HepG2 (cell line): ENCODE data around the gene RERE. TPM values are rescaled to one million over a fixed set of nuclear protein-coding genes. Genes with fewer than 3 reads are reported as not detected.

Experiments used
- AKAP8 ChIP-seq: sonication (generic); formaldehyde crosslinking; IDR thresholded peaks from 2 replicates; pipeline ENCODE4 v1.5.1; 2020; ENCODE audit warnings: mild to moderate bottlenecking, missing genetic modification reagents
- CC2D1A ChIP-seq: sonication (generic); formaldehyde crosslinking; IDR thresholded peaks from 2 replicates; pipeline ENCODE4 v1.8.1; 2023; ENCODE audit warnings: mild to moderate bottlenecking, missing genetic modification reagents
- EP300 ChIP-seq, 3 experiments: sonication (generic) in 1 of 3; formaldehyde crosslinking in 1 of 3; IDR thresholded peaks; 2 replicates each; pipeline versions ENCODE4 v1.5.1 to v1.6.1; 2011 to 2020; ENCODE audit warnings: low read depth in 2 of 3, low read length in 2 of 3, borderline replicate concordance in 1 of 3, improper control_type of control experiment in 1 of 3, mild to moderate bottlenecking in 1 of 3, missing genetic modification reagents in 1 of 3, moderate library complexity in 1 of 3
- FOSL2 ChIP-seq: sonication (generic); formaldehyde crosslinking; IDR thresholded peaks from 2 replicates; pipeline ENCODE4 v1.4.0; 2020; ENCODE audit warnings: missing genetic modification reagents
- KAT8 ChIP-seq: IDR thresholded peaks from 2 replicates; pipeline ENCODE4 v1.6.1; 2016; ENCODE audit warnings: missing genetic modification reagents, missing compliant biosample characterization
- RAD51 ChIP-seq: fragments of 450-650 bp; IDR thresholded peaks from 2 replicates; pipeline ENCODE4 v1.6.1; 2016; ENCODE audit warnings: borderline replicate concordance
- SOX13 ChIP-seq, 3 experiments: fragments of 450-650 bp in 1 of 3; sonication (generic) in 1 of 3; formaldehyde crosslinking in 1 of 3; IDR thresholded peaks in 2 of 3; conservative IDR thresholded peaks in 1 of 3; 2 replicates each; pipeline versions ENCODE4 v1.5.0 to v1.6.1; 2016 to 2020; ENCODE audit warnings: antibody characterized with exemption in 1 of 3, mild to moderate bottlenecking in 1 of 3, missing compliant biosample characterization in 1 of 3, missing genetic modification reagents in 1 of 3, moderate library complexity in 1 of 3
- ZFP1 ChIP-seq: IDR thresholded peaks from 2 replicates; pipeline ENCODE4 v1.6.1; 2016
- ZNF256 ChIP-seq: sonication (generic); formaldehyde crosslinking; conservative IDR thresholded peaks from 2 replicates; pipeline ENCODE4 v1.4.0; 2020; ENCODE audit warnings: missing genetic modification reagents
- ZSCAN30 ChIP-seq: sonication (generic); formaldehyde crosslinking; IDR thresholded peaks from 2 replicates; pipeline ENCODE4 v1.5.0; 2020; ENCODE audit warnings: mild to moderate bottlenecking, missing genetic modification reagents
- polyA plus RNA-seq, 8 experiments: library from polyadenylated mRNA; depleted of rRNA in 3 of 8; stranded (reverse) in 7 of 8; unstranded in 1 of 8; fragments of >200 nt; fragmentation: Illumina TruSeq in 4 of 8; extraction: Trizol in 4 of 8; gene quantifications; 2 replicates each; pipeline versions ENCODE4 v1.2.1 to v1.2.3, GENCODE V29; 2011 to 2016; ENCODE audit warnings: low read depth in 4 of 8, missing spikeins in 1 of 8, mixed read lengths in 1 of 8; ENCODE audit not compliant: insufficient read depth in 1 of 8
- total RNA-seq, 5 experiments: library from RNA; depleted of rRNA; stranded (reverse); fragments of >200 nt; fragmentation: Illumina TruSeq; extraction: Trizol; gene quantifications; 2 replicates each; pipeline ENCODE4 v1.2.3, GENCODE V29; 2016; ENCODE audit warnings: low read depth in 1 of 5
- TF ChIP-seq, protein P1 (sequence below): sonication (generic); formaldehyde crosslinking; conservative IDR thresholded peaks from 2 replicates; pipeline ENCODE4 v1.8.1; 2023; ENCODE audit warnings: missing genetic modification reagents
- TF ChIP-seq, protein P2 (sequence below): IDR thresholded peaks from 2 replicates; pipeline ENCODE4 v1.6.1; 2016; ENCODE audit warnings: mild to moderate bottlenecking, missing biosample characterization, missing genetic modification reagents
- TF ChIP-seq, protein P3 (sequence below): sonication (generic); formaldehyde crosslinking; IDR thresholded peaks from 2 replicates; pipeline ENCODE4 v1.8.0; 2022; ENCODE audit warnings: missing genetic modification reagents, mild to moderate bottlenecking, inconsistent platforms, borderline replicate concordance
- TF ChIP-seq, protein P4 (sequence below): sonication (generic); formaldehyde crosslinking; IDR thresholded peaks from 2 replicates; pipeline ENCODE4 v1.9.0; 2021; ENCODE audit warnings: missing genetic modification reagents, borderline replicate concordance
- TF ChIP-seq, protein P5 (sequence below): sonication (generic); formaldehyde crosslinking; IDR thresholded peaks from 2 replicates; pipeline ENCODE4 v1.4.0; 2020; ENCODE audit warnings: missing genetic modification reagents, borderline replicate concordance

Gene RERE
- total and polyA plus RNA-seq, 2 of the 13 experiments (the other 11 are each of a cell fraction or from before 2014, with no cell fraction given): 18.3 to 21.9 TPM

DNA sequence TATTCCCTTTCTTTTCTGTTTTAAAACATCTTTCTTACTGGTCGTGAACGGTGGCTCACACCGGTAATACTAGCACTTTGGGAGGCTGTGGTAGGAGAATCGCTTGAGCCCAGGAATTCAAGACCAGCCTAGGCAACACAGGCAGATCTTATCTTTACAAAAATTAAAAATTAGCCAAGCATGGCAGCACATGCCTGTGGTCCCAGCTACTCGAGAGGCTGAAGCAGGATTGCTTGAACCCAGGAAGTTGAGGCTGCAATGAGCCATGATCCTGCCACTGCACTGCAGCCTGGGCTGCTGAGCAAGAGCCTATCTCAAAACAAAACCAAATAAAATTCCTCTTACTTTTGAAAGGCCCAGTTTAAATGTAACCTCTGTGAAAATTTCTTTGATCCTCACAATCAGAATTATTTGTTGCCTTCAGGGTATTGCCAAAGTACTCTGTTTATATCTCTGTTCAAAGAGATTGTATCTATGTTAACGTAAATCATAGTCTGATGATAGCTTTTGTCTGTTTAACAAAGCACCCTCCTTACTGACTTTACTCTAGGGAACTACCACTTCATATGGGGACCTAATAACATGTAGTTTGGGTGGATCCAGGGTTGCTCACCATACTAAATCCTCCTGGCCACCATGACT is 71.6 kb downstream of the RERE start (continued):
- TF ChIP-seq EP300 (IDR thresholded peaks at IDR 0.05; ENCODE audit: low read depth in 2 of 2, low read length in 2 of 2) (0 out of 4 replicates have a peak, but pooled peaks of 1 of the 2 experiments have one; percentile 31), EP300 (CRISPR knock-in tag; IDR thresholded peaks at IDR 0.05; ENCODE audit: borderline replicate concordance) (no peak), SOX13 (IDR thresholded peaks at IDR 0.05) (no peak), SOX13 (CRISPR knock-in tag; conservative IDR thresholded peaks at IDR 0.05 in 1 of 2, IDR thresholded peaks at IDR 0.05 in 1 of 2) (peak in 1 of 2 experiments; percentile 79; a peak in 2 of 4 replicates), RAD51 (no peak), ZFP1 (CRISPR knock-in tag) (no peak), FOSL2 (no peak), KAT8 (no peak), ZSCAN30 (CRISPR knock-in tag) (no peak), ZNF256 (CRISPR knock-in tag) (no peak), CC2D1A (no peak), AKAP8 (CRISPR knock-in tag) (no peak)
- TF ChIP-seq, protein P1, sequence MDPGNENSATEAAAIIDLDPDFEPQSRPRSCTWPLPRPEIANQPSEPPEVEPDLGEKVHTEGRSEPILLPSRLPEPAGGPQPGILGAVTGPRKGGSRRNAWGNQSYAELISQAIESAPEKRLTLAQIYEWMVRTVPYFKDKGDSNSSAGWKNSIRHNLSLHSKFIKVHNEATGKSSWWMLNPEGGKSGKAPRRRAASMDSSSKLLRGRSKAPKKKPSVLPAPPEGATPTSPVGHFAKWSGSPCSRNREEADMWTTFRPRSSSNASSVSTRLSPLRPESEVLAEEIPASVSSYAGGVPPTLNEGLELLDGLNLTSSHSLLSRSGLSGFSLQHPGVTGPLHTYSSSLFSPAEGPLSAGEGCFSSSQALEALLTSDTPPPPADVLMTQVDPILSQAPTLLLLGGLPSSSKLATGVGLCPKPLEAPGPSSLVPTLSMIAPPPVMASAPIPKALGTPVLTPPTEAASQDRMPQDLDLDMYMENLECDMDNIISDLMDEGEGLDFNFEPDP (CRISPR knock-in tag): no peak
- TF ChIP-seq, protein P2, sequence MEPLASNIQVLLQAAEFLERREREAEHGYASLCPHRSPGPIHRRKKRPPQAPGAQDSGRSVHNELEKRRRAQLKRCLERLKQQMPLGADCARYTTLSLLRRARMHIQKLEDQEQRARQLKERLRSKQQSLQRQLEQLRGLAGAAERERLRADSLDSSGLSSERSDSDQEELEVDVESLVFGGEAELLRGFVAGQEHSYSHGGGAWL (CRISPR knock-in tag): 0 out of 2 replicates have a peak, but pooled peaks have one; percentile 31
- TF ChIP-seq, protein P3, sequence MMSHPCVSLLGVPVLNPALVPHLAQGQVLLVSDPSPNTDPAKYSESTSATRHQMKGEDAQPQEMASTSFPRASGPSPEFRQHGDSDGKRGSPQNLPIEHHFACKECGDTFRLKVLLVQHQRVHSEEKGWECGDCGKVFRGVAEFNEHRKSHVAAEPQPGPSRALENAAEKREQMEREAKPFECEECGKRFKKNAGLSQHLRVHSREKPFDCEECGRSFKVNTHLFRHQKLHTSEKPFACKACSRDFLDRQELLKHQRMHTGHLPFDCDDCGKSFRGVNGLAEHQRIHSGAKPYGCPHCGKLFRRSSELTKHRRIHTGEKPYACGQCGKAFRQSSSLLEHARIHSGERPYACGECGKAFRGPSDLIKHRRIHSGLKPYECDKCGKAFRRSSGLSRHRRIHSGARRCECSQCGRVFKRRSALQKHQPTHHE (CRISPR knock-in tag): no peak
- TF ChIP-seq, protein P4, sequence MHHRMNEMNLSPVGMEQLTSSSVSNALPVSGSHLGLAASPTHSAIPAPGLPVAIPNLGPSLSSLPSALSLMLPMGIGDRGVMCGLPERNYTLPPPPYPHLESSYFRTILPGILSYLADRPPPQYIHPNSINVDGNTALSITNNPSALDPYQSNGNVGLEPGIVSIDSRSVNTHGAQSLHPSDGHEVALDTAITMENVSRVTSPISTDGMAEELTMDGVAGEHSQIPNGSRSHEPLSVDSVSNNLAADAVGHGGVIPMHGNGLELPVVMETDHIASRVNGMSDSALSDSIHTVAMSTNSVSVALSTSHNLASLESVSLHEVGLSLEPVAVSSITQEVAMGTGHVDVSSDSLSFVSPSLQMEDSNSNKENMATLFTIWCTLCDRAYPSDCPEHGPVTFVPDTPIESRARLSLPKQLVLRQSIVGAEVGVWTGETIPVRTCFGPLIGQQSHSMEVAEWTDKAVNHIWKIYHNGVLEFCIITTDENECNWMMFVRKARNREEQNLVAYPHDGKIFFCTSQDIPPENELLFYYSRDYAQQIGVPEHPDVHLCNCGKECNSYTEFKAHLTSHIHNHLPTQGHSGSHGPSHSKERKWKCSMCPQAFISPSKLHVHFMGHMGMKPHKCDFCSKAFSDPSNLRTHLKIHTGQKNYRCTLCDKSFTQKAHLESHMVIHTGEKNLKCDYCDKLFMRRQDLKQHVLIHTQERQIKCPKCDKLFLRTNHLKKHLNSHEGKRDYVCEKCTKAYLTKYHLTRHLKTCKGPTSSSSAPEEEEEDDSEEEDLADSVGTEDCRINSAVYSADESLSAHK (CRISPR knock-in tag): no peak
- TF ChIP-seq, protein P5, sequence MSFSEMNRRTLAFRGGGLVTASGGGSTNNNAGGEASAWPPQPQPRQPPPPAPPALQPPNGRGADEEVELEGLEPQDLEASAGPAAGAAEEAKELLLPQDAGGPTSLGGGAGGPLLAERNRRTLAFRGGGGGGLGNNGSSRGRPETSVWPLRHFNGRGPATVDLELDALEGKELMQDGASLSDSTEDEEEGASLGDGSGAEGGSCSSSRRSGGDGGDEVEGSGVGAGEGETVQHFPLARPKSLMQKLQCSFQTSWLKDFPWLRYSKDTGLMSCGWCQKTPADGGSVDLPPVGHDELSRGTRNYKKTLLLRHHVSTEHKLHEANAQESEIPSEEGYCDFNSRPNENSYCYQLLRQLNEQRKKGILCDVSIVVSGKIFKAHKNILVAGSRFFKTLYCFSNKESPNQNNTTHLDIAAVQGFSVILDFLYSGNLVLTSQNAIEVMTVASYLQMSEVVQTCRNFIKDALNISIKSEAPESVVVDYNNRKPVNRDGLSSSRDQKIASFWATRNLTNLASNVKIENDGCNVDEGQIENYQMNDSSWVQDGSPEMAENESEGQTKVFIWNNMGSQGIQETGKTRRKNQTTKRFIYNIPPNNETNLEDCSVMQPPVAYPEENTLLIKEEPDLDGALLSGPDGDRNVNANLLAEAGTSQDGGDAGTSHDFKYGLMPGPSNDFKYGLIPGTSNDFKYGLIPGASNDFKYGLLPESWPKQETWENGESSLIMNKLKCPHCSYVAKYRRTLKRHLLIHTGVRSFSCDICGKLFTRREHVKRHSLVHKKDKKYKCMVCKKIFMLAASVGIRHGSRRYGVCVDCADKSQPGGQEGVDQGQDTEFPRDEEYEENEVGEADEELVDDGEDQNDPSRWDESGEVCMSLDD (CRISPR knock-in tag): peak; percentile 30; the same call in 1 of the 2 replicates
